Stomach (tissue), 4 donors: ENCODE measurements around the gene FSCN2.
"Not testable (repeated sequence)": the region's sequence is repeated elsewhere in the genome, so short reads cannot be mapped to it uniquely, and the experiment has no call there.

ENCODE experiments used
- EP300 ChIP-seq: sonication (generic); formaldehyde crosslinking; IDR thresholded peaks from one replicate; pipeline ENCODE4 v1.6.1; 2017; ENCODE audit warnings: antibody characterized with exemption
- TF ChIP-seq, protein P1 (sequence below), 7 experiments: fragments of 450-650 bp in 4 of 7; fragments of 200-600 bp in 3 of 7; sonication (generic) in 3 of 7; IDR thresholded peaks; one replicate each; pipeline ENCODE4 v1.5.1; 2016 to 2019; ENCODE audit warnings: antibody characterized with exemption in 7 of 7, control low read depth in 2 of 7, mild to moderate bottlenecking in 1 of 7

GRCh38 chr17:81531013-81531412, 2.8 kb downstream of the FSCN2 start:
- TF ChIP-seq, protein P1, sequence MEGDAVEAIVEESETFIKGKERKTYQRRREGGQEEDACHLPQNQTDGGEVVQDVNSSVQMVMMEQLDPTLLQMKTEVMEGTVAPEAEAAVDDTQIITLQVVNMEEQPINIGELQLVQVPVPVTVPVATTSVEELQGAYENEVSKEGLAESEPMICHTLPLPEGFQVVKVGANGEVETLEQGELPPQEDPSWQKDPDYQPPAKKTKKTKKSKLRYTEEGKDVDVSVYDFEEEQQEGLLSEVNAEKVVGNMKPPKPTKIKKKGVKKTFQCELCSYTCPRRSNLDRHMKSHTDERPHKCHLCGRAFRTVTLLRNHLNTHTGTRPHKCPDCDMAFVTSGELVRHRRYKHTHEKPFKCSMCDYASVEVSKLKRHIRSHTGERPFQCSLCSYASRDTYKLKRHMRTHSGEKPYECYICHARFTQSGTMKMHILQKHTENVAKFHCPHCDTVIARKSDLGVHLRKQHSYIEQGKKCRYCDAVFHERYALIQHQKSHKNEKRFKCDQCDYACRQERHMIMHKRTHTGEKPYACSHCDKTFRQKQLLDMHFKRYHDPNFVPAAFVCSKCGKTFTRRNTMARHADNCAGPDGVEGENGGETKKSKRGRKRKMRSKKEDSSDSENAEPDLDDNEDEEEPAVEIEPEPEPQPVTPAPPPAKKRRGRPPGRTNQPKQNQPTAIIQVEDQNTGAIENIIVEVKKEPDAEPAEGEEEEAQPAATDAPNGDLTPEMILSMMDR (IDR thresholded peaks at IDR 0.05), result not testable (repeated sequence)
- not testable (repeated sequence) for TF ChIP-seq EP300
